Bronchial epithelial cell (primary cell): Measurements from ENCODE around the gene CACHD1. TPM values are rescaled to one million over a fixed set of nuclear protein-coding genes. Genes with fewer than 3 reads are reported as not detected.

Experiments used
- DNase-seq: peaks from one replicate; pipeline ENCODE4 v3.0.0-alpha.2; 2010; ENCODE audit warnings: low read depth
- FAIRE-seq: peaks from 2 replicates; lab custom pipeline; 2011; peaks lifted over from hg19 to GRCh38; lab: Jason Lieb, UNC
- H3K27me3 ChIP-seq: 2 replicates; pipeline ENCODE4 v1.5.1; 2011; ENCODE audit warnings: low read length; ENCODE audit not compliant: control insufficient read depth, insufficient read depth
- H3K36me3 ChIP-seq: 2 replicates; pipeline ENCODE4 v1.5.1; 2011; ENCODE audit warnings: low read length; ENCODE audit not compliant: control insufficient read depth, insufficient read depth
- H3K4me3 ChIP-seq: 2 replicates; pipeline ENCODE4 v1.5.1; 2011; ENCODE audit warnings: mild to moderate bottlenecking, low read depth, low read length, control low read depth
- total RNA-seq: library from RNA; depleted of rRNA; stranded (reverse); fragments of >200 nt; gene quantifications from 2 replicates; pipeline ENCODE4 v1.2.1, GENCODE V29; 2014
- TF ChIP-seq, protein P1 (sequence below): IDR thresholded peaks from 2 replicates; pipeline ENCODE4 v1.5.1; 2011; ENCODE audit warnings: mild to moderate bottlenecking, moderate library complexity, low read length, control low read depth, inconsistent platforms; ENCODE audit not compliant: insufficient read depth, severe bottlenecking

CACHD1 gene
- total RNA-seq, 1 donor from 2014 or later, result 1.8 TPM

DNA sequence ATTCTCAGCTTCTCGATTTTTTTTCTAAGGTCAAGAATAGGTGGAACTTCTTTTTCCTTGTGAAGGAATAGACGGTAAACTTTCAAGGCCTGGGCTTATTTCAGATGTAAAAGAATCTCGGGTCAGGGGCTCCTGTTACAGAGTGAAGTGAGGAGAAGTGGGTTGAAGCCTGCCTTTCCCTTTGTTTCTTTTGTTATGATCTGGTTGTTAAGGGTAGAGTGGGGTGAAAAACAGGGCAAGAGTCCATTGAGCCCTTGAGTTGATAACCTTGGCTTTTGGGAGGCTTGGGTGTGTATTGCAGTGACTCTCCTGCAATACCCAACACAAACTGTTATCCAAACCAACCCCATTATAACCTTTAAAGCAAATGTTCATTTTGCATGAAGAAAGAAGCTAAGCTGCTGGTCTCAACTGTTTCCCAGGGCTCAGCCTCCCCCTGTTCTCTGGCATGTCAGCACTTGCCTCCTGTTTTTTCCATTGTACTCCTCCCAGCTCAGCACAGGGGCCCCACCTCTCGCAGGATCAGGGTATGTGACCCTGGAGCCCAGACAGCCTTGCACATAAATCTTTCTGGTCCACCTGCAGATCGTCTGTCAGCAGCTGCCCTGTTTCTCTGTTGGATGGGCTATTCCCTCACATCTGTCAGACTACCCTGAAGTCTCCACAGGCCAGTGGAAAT, 102.4 kb downstream of the CACHD1 start:
- Histone ChIP-seq H3K4me3 (no peak overlapping the region), H3K36me3 (no peaks in the 10 kb centered on the region), H3K27me3 (no peaks in the 10 kb centered on the region)
- FAIRE-seq, result no peak
- TF ChIP-seq, protein P1, sequence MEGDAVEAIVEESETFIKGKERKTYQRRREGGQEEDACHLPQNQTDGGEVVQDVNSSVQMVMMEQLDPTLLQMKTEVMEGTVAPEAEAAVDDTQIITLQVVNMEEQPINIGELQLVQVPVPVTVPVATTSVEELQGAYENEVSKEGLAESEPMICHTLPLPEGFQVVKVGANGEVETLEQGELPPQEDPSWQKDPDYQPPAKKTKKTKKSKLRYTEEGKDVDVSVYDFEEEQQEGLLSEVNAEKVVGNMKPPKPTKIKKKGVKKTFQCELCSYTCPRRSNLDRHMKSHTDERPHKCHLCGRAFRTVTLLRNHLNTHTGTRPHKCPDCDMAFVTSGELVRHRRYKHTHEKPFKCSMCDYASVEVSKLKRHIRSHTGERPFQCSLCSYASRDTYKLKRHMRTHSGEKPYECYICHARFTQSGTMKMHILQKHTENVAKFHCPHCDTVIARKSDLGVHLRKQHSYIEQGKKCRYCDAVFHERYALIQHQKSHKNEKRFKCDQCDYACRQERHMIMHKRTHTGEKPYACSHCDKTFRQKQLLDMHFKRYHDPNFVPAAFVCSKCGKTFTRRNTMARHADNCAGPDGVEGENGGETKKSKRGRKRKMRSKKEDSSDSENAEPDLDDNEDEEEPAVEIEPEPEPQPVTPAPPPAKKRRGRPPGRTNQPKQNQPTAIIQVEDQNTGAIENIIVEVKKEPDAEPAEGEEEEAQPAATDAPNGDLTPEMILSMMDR, result no peak
- DNase-seq, result peak; percentile 58

DNA sequence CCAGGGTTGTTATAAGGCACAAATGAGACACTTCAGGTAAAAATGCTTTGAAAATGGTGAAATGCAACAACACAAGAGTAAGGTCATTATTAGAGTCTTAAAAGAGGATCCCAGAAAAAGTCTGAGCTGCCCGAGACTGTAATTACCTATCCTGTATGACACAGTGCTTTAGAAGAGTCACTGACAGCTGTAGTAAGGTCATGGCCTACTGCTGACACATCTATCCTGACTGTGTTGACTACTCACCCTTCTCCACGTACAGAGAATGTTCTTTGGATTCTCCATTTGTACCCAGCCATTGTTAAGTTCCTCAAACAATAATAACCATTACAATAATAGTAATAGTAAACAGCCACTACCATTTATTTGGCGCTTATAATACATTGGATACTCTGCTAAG, 104.4 kb downstream of the CACHD1 start:
- DNase-seq, result peak; percentile 79
- Histone ChIP-seq H3K36me3 (no peaks in the 10 kb centered on the region), H3K4me3 (no peak overlapping the region), H3K27me3 (no peaks in the 10 kb centered on the region)
- FAIRE-seq, result no peak
- TF ChIP-seq, protein P1, result no peak

DNA sequence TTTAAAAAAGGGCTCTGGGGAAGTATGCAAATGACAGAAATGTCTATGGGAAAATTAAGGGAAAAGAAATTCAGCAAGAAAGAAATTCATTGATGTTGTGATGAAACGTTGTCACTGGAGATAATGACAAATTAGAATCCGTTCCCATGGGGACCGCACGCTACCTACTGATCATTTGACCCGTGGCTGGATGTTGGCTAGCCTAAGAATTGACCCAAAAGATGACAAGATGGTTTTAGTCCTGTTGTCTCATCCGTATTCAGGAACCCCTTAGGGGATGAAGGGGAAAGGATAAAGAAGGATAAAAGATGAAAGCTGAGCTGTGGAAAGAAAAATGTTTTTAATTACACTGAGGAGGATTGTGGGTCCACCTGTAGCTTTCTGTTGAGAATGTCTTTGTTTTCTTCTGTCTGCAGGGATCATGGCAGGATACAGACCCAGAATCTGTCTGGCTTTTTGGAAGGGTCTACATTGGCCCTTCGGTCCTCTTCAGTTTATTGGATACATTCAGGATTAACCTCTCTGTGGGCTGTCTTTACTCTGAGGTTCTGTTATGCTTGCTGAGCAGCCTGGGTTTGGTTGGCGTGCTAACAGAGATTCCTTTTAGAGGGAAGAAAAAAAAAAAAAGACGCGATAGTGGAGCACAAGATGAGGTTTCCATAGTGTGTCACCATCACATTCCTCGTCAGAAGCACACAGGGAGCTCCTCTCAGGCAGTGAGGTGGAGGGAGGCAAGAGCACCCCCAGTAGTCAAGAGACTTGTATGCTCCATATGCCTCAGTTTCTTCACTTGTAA, 106.2 kb downstream of the CACHD1 start:
- TF ChIP-seq, protein P1, result no peak
- H3K36me3 ChIP-seq, result no peaks in the 10 kb centered on the region
- no peak overlapping the region for H3K4me3 ChIP-seq
- no peak for DNase-seq
- no peaks in the 10 kb centered on the region for H3K27me3 ChIP-seq
- FAIRE-seq, result no peak

DNA sequence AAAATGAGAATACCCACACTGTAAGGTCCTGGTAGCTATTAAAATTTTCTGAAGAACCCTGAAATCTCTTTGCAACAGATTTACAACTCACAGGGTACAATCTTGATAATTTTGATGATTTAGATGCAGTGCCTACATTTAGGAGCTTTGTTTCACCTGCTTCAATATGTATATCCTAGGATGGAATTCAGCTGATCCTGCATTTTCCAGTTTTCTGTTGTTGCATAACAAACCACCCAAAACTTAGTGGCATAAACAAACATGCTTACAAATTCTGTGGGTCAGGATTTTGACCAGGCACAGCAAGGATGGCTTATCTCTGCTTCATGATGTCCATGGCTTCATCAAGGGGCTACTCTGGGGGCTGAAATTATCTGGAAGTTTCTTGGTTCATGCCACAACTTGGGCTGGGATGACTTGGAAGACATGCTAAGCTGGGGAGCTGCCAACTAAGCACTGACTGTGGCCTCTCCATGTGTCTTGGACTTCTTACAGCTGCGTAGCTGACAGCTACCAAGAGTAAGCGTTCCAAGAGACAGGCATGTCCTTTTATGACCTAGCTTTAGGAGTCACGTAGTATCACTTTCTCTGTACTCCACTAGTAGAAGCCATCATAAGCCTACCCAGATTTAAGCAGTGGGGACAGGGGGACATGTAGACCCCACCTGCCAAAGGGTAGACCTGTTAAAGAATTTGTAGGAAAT, 108.5 kb downstream of the CACHD1 start:
- Histone ChIP-seq H3K27me3 (no peaks in the 10 kb centered on the region), H3K4me3 (no peak overlapping the region), H3K36me3 (no peaks in the 10 kb centered on the region)
- FAIRE-seq (no peak), DNase-seq (no peak)
- TF ChIP-seq, protein P1, result no peak

DNA sequence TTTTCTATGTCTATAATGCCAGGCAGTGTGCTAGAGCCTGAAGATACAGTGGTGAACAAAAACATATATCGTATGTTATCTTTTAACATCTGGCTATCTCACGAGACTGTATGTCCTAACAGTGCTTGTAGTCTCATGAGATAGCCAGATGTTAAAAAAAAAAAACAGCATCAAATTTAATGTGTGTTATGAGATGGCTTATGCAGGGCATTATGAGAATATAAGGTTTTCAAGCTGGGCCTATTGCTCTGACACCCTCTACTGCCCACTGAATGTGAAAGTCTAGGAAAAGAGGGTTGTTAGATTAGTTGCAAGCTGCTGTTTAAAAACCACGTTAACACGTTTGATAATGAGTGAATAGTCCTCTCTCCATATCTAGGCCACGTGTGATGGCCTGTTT, 109.8 kb downstream of the CACHD1 start:
- no peaks in the 10 kb centered on the region for H3K36me3 ChIP-seq
- FAIRE-seq (no peak), DNase-seq (no peak)
- H3K27me3 ChIP-seq, result no peaks in the 10 kb centered on the region
- TF ChIP-seq, protein P1, result no peak
- no peak overlapping the region for H3K4me3 ChIP-seq
